Measurements from ENCODE around the gene C16orf74. TPM values are rescaled to one million over a fixed set of nuclear protein-coding genes. Genes with fewer than 3 reads are reported as not detected.
A peak's percentile ranks its signal among the peaks of the same experiment; 100 is the strongest.

C16orf74 gene
- total and polyA plus RNA-seq, 2 of the 13 experiments (the other 11 are each of a cell fraction or from before 2014, with no cell fraction given), result 0.13 to 0.29 TPM

GRCh38 chr16:85698935-85699558, 51.8 kb downstream of the C16orf74 start (continued):
- TF ChIP-seq MTA1 (CRISPR knock-in tag; IDR thresholded peaks at IDR 0.05; ENCODE audit: borderline replicate concordance), result 0 out of 2 replicates have a peak, but pooled peaks have one; percentile 21
- TF ChIP-seq CHD4 (IDR thresholded peaks at IDR 0.05; ENCODE audit: borderline replicate concordance, low read length), result no peak
- no peak for TF ChIP-seq ATF1 (CRISPR knock-in tag; IDR thresholded peaks at IDR 0.05)
- TF ChIP-seq, protein P1, sequence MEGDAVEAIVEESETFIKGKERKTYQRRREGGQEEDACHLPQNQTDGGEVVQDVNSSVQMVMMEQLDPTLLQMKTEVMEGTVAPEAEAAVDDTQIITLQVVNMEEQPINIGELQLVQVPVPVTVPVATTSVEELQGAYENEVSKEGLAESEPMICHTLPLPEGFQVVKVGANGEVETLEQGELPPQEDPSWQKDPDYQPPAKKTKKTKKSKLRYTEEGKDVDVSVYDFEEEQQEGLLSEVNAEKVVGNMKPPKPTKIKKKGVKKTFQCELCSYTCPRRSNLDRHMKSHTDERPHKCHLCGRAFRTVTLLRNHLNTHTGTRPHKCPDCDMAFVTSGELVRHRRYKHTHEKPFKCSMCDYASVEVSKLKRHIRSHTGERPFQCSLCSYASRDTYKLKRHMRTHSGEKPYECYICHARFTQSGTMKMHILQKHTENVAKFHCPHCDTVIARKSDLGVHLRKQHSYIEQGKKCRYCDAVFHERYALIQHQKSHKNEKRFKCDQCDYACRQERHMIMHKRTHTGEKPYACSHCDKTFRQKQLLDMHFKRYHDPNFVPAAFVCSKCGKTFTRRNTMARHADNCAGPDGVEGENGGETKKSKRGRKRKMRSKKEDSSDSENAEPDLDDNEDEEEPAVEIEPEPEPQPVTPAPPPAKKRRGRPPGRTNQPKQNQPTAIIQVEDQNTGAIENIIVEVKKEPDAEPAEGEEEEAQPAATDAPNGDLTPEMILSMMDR (CRISPR knock-in tag; IDR thresholded peaks at IDR 0.05), result peak; percentile 36
- TF ChIP-seq HMGXB3 (CRISPR knock-in tag; IDR thresholded peaks at IDR 0.05; ENCODE audit: borderline replicate concordance), result no peak

DNA sequence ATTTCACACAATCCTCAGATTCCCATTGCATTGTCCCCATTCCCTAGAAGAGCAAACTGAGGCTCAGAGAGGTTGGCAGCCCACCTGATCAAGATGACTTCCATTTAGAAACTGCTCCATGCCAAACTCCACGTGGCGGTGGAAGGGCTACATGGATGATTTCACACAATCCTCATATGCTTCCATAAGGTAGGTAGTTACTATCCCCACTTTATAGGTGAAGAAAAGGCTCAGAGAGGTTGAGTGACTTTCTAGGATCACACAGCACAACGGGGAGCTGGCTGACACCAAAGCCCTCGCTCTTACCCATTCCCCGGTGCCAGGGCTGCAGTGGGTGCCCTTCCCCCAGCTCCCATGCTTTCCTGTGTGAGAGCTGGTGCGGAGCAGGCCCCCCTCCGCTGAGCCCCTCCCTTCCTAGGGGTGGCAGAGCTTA, 52.4 kb downstream of the C16orf74 start:
- Histone ChIP-seq H2AFZ (ENCODE audit: low read length) (no peak overlapping the region), H3K9ac (ENCODE audit: insufficient read depth, low read depth, low read length) (no peak overlapping the region), H3K27ac (ENCODE audit: extremely low read length, insufficient read depth, low read length) (no peak overlapping the region), H3K36me3 (replicated peaks in 1 of 2; ENCODE audit: control insufficient read depth in 1 of 2, insufficient read depth in 2 of 2, low read length in 2 of 2) (no peaks in the 10 kb centered on the region), H3K9me3 (ENCODE audit: low read length) (no peaks in the 10 kb centered on the region), H3K4me1 (ENCODE audit: insufficient read depth, low read length) (peaks cover 16% of the 10 kb centered on the region), H3K79me2 (ENCODE audit: insufficient read depth, low read length) (no peaks in the 10 kb centered on the region), H3K4me2 (ENCODE audit: low read depth, low read length) (no peak overlapping the region), H4K20me1 (ENCODE audit: insufficient read depth, low read length) (no peaks in the 10 kb centered on the region), H3K27me3 (ENCODE audit: control insufficient read depth in 1 of 2, insufficient read depth in 2 of 2, low read length in 2 of 2) (peaks cover 9 to 72% of the 10 kb centered on the region in 2 experiments; a peak in 4 of 5 replicates), H3K4me3 (replicated peaks in 1 of 3; ENCODE audit: insufficient read depth in 1 of 3, low read depth in 2 of 3, low read length in 3 of 3) (no peak overlapping the region)
- intact Hi-C loops (cut with micrococcal nuclease; ENCODE audit: unreplicated experiment), result no loop called here
- DNase-seq (ENCODE audit: low spot score) (no peak), FAIRE-seq (no peak), ATAC-seq (no peak)
- POLR2A ChIA-PET, result no interaction called here
- WGBS (ENCODE audit: low lambda C conversion rate), result 60% methylated on average over 7 of the region's 7 CpGs
- in situ Hi-C loops (cut with HindIII; ENCODE audit: extremely low pct_ligation_motif_present, low pct_unique_long_range_greater_than_20kb), result no loop called here
- no TSS peak for BruUV-seq (replicated peaks)
- CTCF ChIA-PET (ENCODE audit: low intra/inter-chr PET ratio, low total read pairs), result no interaction called here
- TF ChIP-seq ZNF558 (CRISPR knock-in tag; IDR thresholded peaks at IDR 0.05; ENCODE audit: borderline replicate concordance), result no peak
- peak; percentile 95 for TF ChIP-seq ZNF768 (CRISPR knock-in tag; IDR thresholded peaks at IDR 0.05)
- TF ChIP-seq ZXDC (CRISPR knock-in tag; IDR thresholded peaks at IDR 0.05), result no peak
- no peak for TF ChIP-seq GABPA (IDR thresholded peaks at IDR 0.05; ENCODE audit: low read depth, low read length)
- no peak for TF ChIP-seq GABPA (CRISPR knock-in tag; IDR thresholded peaks at IDR 0.05; ENCODE audit: low read depth)
- no peak for TF ChIP-seq IRF1 (CRISPR knock-in tag; IDR thresholded peaks at IDR 0.05; ENCODE audit: low read depth)
- no peak for TF ChIP-seq GTF3A (CRISPR knock-in tag; conservative IDR thresholded peaks at IDR 0.05)
